Right lobe of liver (tissue), 6 donors: Measurements from ENCODE around the gene HHAT. TPM values are rescaled to one million over a fixed set of nuclear protein-coding genes. Genes with fewer than 3 reads are reported as not detected.

Experiments
- ATAC-seq, 4 donors: fragments of 200-7000 bp; cut with Tn5 transposase; one replicate each; pipeline ENCODE4 v1.9.1; 2020; ENCODE audit warnings: mild to moderate bottlenecking in 4 of 4, moderate library complexity in 4 of 4
- DNase-seq, 3 donors: peaks; one replicate each; pipeline ENCODE4 v3.0.0-alpha.2; 2020
- H3K27ac ChIP-seq, 3 donors: fragments of 200-600 bp; one replicate each; pipeline ENCODE4 v1.8.0; 2022
- H3K27me3 ChIP-seq, 2 donors: fragments of 200-600 bp; one replicate each; pipeline ENCODE4 v1.8.0; 2022
- H3K36me3 ChIP-seq, 4 donors: fragments of 200-600 bp; sonication (generic) in 1 of 4; one replicate each; pipeline versions ENCODE4 v1.5.1 to v1.8.0; 2017 to 2022; ENCODE audit warnings: control low read depth in 1 of 4
- H3K4me1 ChIP-seq, 4 donors: fragments of 200-600 bp; sonication (generic) in 1 of 4; one replicate each; pipeline versions ENCODE4 v1.5.1 to v1.8.0; 2017 to 2022; ENCODE audit warnings: control low read depth in 1 of 4
- H3K4me3 ChIP-seq, 3 donors: fragments of 200-600 bp; one replicate each; pipeline ENCODE4 v1.8.0; 2022
- H3K9me3 ChIP-seq, 4 donors: fragments of 200-600 bp; sonication (generic) in 1 of 4; one replicate each; pipeline versions ENCODE4 v1.5.1 to v1.8.0; 2017 to 2022; ENCODE audit warnings: control low read depth in 1 of 4
- POLR2A ChIP-seq: fragments of 450-650 bp; IDR thresholded peaks from one replicate; pipeline ENCODE4 v1.6.1; 2017; ENCODE audit warnings: antibody characterized with exemption, mild to moderate bottlenecking
- WGBS: methylation state at CpG from one replicate; pipeline ENCODE4 v1.1.6; 2018; ENCODE audit warnings: low coverage, low lambda C conversion rate; ENCODE audit not compliant: insufficient coverage; ENCODE audit errors: missing lambda C conversion rate; 5-methylcytosine and 5-hydroxymethylcytosine counted together
- intact Hi-C, 2 donors: fragments of 100-400 bp; cut with DNase I; formaldehyde crosslinking; loops; one replicate each; pipeline versions ENCODE4 v1.11.2 to v1.14.1; 2022
- total RNA-seq, 6 experiments: library from RNA; depleted of rRNA in 2 of 6; stranded (reverse); fragments of >200 nt in 2 of 6; fragmentation: NEBNext Ultra II Directional in 3 of 6; extraction: Animal tissue kit (Norgen Biotek cat#: 25700) in 3 of 6; gene quantifications; one replicate each; pipeline versions ENCODE4 v1.1.0 to v1.2.4, GENCODE V29; 2016 to 2023
- TF ChIP-seq, protein P1 (sequence below), 4 donors: fragments of 200-600 bp in 3 of 4; fragments of 450-650 bp in 1 of 4; IDR thresholded peaks; one replicate each; pipeline versions ENCODE4 v1.5.1 to v1.8.0; 2016 to 2022; ENCODE audit warnings: antibody characterized with exemption in 4 of 4, mild to moderate bottlenecking in 2 of 4
- donor health status: DM: no; HTN: yes; CAD: no.
- donor health status: DM: no; HTN: no; CAD: no.
- donor health status: DM: no; HTN: no; CAD: no.
- donor health status: DM: no; HTN: yes; CAD: no.
- donor health status: DM: no; HTN: yes; CAD: no.

The HHAT gene
- total RNA-seq, 6 experiments from 2014 or later: 2.2 to 4.1 (median 2.7) TPM

DNA sequence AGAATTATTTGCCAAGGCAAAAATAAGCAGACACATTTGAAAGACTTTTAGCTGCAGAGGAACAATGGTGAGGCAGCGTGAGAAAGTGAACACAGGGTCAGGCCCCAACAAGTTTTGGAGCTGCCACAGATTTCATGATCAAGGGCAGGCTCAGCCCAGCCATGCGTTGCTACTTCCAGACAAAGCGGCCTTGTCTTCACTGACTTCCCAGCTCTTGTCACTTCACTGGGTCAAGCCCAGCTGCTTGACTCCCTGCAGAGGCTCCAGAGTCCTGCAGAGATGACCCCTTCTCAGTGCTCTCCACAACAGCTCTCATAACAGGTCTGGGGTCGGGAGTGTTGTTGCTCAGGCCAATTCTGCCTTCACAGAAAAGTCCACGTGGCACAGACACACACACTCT, 35.8 kb downstream of the HHAT start:
- H3K36me3 ChIP-seq: no peaks in the 10 kb centered on the region
- peaks cover 0 to 16% (median 2%) of the 10 kb centered on the region in 4 donors for H3K4me1 ChIP-seq
- no peaks in the 10 kb centered on the region for H3K9me3 ChIP-seq
- no peaks in the 10 kb centered on the region for H3K27me3 ChIP-seq
- intact Hi-C loops: no loop called here
- WGBS: 72% methylated on average over 3 of the region's 5 CpGs
- no peak for TF ChIP-seq POLR2A
- no peak overlapping the region for H3K27ac ChIP-seq
- ATAC-seq (no peak), DNase-seq (no peak)
- H3K4me3 ChIP-seq: no peak overlapping the region

DNA sequence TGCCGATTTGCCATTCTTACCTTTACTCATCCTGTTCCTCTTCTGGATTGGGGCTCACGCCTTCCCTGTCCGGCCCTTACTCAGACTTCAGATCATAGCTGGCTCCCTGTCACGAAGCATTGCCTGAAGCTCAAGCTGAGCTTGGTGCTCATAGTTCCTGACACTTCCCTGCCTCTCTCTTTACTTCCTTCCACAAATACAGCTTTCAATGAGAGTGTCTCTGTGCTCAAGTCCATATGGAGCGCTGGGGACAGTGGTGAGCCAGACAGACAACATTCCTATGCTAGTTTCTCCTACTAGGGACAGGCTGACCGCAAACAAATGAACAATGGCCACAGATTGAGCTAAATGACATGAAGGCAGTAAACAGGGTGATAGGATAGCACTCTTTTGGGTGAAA, 38.1 kb downstream of the HHAT start:
- WGBS: 93% methylated on average over 6 of the region's 6 CpGs

DNA sequence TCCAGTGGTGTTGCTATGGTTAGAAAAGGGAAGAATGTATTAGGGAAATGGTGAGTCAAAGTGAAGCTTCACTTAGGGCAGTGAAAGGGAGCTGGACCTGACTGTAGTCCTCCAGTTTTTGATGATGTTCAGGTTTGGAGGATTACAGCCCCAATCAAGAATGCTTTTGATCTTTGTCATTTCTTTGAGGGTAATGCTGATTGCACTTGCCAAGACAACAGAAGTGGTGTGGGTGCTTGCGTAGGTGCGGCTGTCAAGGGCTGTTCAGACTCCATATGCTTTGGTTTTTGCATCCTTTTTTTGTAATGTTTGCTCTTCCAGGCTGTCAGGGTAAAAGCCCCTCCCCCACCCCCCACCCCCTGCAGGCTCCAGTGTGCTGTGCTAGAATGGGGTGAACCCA, 38.9 kb downstream of the HHAT start:
- no peaks in the 10 kb centered on the region for H3K36me3 ChIP-seq
- intact Hi-C loops: no loop called here
- no peaks in the 10 kb centered on the region for H3K27me3 ChIP-seq
- TF ChIP-seq, protein P1, sequence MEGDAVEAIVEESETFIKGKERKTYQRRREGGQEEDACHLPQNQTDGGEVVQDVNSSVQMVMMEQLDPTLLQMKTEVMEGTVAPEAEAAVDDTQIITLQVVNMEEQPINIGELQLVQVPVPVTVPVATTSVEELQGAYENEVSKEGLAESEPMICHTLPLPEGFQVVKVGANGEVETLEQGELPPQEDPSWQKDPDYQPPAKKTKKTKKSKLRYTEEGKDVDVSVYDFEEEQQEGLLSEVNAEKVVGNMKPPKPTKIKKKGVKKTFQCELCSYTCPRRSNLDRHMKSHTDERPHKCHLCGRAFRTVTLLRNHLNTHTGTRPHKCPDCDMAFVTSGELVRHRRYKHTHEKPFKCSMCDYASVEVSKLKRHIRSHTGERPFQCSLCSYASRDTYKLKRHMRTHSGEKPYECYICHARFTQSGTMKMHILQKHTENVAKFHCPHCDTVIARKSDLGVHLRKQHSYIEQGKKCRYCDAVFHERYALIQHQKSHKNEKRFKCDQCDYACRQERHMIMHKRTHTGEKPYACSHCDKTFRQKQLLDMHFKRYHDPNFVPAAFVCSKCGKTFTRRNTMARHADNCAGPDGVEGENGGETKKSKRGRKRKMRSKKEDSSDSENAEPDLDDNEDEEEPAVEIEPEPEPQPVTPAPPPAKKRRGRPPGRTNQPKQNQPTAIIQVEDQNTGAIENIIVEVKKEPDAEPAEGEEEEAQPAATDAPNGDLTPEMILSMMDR (IDR thresholded peaks at IDR 0.05): no peak
- no peak for TF ChIP-seq POLR2A
- no peak overlapping the region for H3K4me3 ChIP-seq
- no peak for ATAC-seq
- no CpG with 5 or more reads among the region's 2 CpGs for WGBS
- DNase-seq: no peak
- peaks cover 0 to 20% (median 0%) of the 10 kb centered on the region in 4 donors for H3K4me1 ChIP-seq
- H3K9me3 ChIP-seq: no peaks in the 10 kb centered on the region
- H3K27ac ChIP-seq: no peak overlapping the region

More for the DNA sequence above, 38.1 kb downstream of the HHAT start:
- no peaks in the 10 kb centered on the region for H3K9me3 ChIP-seq
- no peaks in the 10 kb centered on the region for H3K27me3 ChIP-seq
- no peak for DNase-seq
- no peak overlapping the region for H3K4me3 ChIP-seq
- no peak for ATAC-seq
- H3K4me1 ChIP-seq: peaks cover 0 to 16% (median 0%) of the 10 kb centered on the region in 4 donors
- no peaks in the 10 kb centered on the region for H3K36me3 ChIP-seq
- TF ChIP-seq, protein P1 (IDR thresholded peaks at IDR 0.05): no peak
- no peak for TF ChIP-seq POLR2A
- no peak overlapping the region for H3K27ac ChIP-seq
- intact Hi-C loops: no loop called here

GRCh38 chr1:210369425-210369824, 40.7 kb downstream of the HHAT start:
- Histone ChIP-seq H3K9me3 (no peaks in the 10 kb centered on the region), H3K4me1 (peaks cover 0 to 24% (median 4%) of the 10 kb centered on the region in 4 donors), H3K4me3 (no peak overlapping the region), H3K36me3 (no peaks in the 10 kb centered on the region), H3K27ac (no peak overlapping the region), H3K27me3 (no peaks in the 10 kb centered on the region)
- 84% methylated on average over 4 of the region's 4 CpGs for WGBS
- no peak for ATAC-seq
- no peak for DNase-seq
- TF ChIP-seq POLR2A: no peak
- TF ChIP-seq, protein P1 (IDR thresholded peaks at IDR 0.05): no peak
- intact Hi-C loops: no loop called here

DNA sequence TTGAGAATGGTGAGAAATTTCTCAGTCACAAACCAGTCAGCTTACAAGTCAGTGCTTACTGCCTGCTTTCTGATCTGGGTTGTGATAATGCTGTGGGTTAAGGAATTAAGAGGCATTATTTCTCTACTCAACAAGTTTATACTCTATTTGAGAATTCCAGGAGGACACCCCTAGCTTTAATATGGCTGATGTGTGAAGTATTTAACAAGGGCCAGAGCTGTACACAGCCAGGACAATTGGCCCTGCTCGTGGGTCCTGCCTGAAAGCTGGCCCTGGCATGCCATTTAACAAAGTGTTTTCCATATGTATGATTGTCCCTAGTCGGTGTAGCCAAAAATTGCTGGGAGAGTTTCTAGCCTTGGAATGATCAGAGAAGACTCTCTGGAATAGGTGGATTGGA, 43.2 kb downstream of the HHAT start:
- TF ChIP-seq POLR2A: no peak
- TF ChIP-seq, protein P1 (IDR thresholded peaks at IDR 0.05): no peak
- H3K36me3 ChIP-seq: no peaks in the 10 kb centered on the region
- ATAC-seq: no peak
- H3K4me1 ChIP-seq: peaks cover 0 to 36% (median 4%) of the 10 kb centered on the region in 4 donors
- 30% methylated on average over 2 of the region's 2 CpGs for WGBS
- H3K27ac ChIP-seq: peak overlapping the region in 2 of 3 donors; percentile 7 to 25
- no peak for DNase-seq
- H3K27me3 ChIP-seq: no peaks in the 10 kb centered on the region
- intact Hi-C loops: no loop called here
- no peaks in the 10 kb centered on the region for H3K9me3 ChIP-seq
- no peak overlapping the region for H3K4me3 ChIP-seq
